GM21390 (cell line): Measurements from ENCODE around the gene SLC4A7.
"Not testable (repeated sequence)": the region's sequence is repeated elsewhere in the genome, so short reads cannot be mapped to it uniquely, and the experiment has no call there.

Experiments
- ATAC-seq: cut with Tn5 transposase; IDR thresholded peaks from one replicate; pipeline ENCODE4 v1.9.1; 2021; ENCODE audit not compliant: unreplicated experiment

Gene SLC4A7

DNA sequence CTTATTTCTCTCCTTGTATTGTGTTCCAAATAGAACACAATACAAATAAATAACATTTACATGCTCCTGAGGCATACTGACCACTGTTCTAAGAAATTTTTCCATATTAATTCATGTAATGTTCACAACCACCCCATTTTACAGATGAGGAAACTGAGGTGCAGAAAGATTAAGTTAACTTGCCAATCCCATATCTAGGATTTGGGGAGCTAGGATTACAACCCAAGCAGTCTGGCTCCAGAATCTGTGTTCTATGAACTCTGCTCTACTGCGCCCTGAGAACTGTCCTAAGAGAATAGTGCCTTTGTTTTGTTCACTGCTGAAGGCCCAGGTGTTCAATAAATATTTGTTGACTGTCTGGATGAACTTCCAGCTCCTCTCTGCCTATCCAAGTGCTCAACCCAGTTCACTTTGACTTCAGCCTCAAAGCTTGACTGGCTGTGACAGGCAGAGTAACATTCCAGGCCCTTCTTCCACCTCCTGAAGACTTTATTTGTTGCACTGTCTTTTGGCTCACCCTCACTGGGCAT lies 118.1 kb downstream of the SLC4A7 start:
- no peak for ATAC-seq

DNA sequence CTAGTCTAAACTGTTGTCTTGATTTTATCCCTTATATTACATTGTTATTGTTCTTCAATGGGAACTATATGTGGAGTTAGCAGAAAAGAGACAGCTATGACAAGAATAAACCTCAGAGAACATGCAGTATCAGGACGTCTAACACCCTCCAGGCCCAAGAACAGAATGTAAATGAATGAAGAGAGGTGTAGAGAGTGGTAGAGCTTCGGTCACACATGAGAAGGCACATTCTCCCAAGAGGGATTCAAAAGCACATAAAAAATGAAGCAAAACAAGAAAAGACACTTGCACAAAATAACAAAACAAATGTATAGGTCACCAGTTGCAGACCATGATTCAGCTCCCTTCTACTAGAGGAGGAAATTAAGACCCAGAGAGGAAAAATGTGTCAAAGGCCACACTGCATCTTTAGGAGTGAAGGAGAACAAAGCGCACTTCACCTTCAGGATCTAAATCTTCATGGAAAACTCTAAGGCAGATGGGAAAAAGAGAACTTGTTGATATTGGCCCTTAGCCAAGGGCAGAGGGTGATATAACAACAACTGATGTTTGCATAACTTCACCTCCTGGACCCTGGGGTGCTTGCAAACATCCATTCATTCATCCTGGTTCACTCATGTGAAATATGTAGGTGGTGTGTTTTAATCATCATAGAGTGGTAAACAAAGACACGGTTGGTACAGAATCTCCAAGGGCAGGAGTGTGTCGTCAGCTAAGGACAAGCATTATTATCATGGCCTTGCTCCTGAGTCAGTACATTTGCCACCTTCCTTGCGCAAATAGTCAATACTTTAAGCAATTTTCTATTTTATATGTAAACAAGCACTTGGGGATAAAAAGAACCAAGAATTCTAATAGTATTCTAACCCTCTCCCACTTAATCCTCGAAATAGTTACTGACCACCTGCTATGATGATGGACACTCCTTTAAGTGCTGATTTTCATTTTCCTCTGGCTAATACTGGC lies 123.8 kb downstream of the SLC4A7 start:
- ATAC-seq: peak; percentile 49

DNA sequence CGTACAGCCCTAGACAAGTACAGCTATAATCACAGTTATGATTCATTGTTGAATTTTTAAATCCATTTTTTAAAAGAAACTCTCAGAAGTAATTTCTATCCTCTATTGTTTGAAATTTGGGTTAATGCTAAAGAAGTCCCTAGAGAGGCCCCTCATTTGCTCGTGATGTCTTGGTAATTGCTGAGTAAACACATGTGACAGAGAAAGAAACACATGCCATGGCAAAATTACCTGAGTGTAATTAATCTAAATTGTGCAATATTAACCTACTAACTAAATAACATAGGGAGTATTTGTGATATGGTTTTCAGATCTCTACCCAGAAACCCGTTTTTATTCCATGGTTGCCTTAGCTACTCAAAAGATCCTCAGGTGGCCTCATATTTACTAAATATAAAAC lies 125.8 kb downstream of the SLC4A7 start:
- ATAC-seq: no peak

DNA sequence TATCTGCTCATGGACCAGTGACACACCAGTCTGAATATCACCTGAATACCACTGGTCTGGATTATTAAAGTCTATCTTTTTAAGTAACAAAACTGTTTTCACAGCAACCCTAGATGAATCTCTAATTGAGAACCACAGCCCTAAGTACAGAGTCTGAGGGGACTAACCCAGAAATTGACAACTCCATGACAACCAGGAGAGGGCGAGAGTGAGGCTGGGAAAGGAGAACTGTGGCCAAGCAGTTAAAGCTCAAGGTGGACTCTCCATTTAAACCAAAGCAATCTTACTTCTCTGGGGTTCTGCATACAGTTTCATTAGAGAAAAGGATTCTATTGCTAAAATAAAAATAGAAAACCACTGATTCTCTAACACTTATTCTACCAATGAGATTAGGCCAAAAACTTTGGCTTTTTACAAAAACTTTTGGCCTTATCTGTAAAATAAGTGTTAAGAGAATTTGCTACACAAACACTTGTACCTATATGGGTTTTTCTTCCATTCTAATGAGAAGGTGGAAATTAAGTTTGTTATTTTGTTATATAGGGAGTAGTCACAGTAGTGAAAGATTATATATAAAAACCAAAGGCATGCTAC lies 126.4 kb downstream of the SLC4A7 start:
- ATAC-seq: peak; percentile 88

DNA sequence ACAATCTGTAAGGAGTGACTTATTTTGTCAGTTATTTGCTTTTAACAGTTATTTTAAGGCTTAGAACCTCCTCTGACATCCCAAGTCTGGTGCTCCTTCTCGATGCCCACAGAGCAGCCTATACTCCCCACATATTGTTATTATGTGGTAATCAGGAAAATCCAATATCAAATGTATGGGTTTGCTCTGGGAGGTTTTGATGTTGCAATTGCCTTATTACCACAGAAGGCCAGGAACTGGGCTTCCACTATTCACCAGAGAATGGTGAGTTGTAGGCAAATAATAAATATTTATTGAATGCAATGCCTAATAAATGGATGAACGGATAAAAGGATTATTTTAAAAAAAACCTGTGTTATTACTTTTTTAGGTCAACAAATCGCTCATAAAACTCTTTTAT lies 127.2 kb downstream of the SLC4A7 start:
- ATAC-seq: no peak

DNA sequence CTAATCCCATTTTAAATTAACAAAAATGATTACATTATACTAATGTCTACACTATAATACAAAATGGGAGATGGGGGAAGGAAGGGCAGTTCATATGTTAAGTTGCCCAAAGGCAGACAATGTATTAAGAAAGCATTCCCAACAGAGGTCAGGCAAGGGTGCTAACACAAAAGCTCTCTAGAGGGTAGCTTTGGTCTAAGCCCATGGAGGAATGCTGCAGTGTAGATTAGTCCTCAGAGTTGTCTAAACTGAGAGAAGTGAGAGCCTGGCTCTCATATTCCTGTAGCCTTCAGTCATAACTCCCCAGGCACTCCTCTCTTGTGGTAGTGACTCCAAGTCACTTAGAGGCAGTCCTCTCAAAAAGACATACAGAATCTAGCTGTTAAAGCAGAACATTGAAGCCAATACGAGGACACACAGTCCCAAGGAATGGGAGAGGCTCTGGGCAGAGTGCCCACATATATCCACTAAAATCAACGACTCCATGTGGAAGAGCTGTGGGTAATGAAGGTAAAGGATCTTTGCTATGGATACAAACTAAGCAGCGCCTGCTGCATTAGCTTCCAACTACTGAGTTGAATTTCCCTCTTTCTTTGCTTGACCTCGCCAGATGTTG lies 129.5 kb downstream of the SLC4A7 start:
- no peak for ATAC-seq

DNA sequence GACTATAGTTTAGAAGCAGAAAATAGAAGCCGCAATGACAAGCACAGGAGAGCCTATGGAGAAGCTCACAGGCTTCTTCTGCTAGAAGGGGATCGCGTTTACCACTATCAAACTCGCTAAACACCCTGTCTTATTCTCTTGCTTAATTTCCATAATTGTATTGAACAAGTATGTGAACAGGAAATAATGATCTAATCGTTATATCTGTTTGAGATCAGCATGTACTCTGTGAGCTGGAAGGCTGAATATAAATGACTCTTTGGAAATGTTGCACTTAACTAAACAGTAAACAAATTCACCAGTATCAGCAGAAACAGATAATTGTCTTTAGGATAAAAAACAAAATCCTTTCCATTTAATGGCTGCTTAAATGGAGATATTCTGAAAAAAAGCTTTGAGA lies 130.0 kb downstream of the SLC4A7 start:
- ATAC-seq: no peak

DNA sequence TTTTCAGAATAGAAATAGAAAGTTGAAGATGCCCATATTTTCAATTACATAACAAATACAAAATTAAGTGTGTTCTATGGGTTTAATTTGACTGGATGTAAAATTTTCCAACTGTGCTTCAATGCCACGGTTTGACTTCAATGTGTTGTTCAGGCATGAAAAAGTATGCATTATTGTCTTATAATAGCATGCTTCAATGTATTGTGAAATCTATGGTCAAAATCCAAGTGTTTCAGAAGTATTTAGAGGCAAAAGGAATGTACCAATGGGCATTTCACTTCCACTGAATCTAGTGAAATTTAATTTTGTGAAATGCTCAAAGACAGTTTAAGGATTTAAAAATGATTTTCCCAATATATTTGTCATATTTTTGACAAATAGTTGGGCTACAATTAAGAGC lies 131.0 kb downstream of the SLC4A7 start:
- no peak for ATAC-seq

DNA sequence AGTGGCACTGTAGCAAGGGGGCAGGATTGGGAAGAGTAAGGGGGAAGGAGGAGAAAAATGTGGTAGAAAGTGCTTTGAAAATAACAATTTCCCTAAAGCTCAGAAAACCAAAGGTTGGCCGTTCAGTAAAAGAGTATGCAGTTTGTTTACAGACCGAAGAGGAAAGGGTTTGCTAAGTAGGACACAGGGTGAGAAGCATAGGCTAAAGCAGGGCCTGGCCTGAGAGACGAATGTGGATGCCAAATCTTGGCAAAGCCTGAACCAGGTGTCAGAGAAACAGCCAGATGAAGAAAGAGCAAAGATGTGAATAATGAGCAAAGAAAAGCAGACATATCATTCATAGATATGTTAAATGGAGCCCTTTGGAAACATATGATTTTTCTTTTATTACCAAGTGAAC lies 132.1 kb downstream of the SLC4A7 start:
- no peak for ATAC-seq

DNA sequence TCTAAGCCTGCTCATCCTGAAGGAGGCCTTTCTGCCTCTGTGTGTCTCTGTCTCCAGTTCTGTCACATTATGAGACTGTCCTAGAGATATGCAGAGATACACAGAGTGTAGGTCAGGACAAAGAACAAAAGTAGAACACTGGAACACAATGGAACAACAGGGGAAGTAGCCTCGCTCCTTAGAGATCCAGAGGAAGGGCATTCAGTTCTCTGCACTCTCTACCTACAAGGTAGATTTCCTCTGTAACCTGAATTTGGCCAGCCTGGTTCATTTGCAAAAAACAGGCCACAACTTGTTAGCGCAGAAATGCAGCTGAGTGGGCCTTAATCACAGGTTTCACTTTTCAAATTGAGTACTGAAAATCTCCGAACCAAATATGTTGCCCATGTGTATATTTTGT lies 134.4 kb downstream of the SLC4A7 start:
- ATAC-seq: peak; percentile 69

GRCh38 chr3:27345959-27346865 lies 138.0 kb downstream of the SLC4A7 start:
- no peak for ATAC-seq

GRCh38 chr3:27345493-27345892 lies 138.7 kb downstream of the SLC4A7 start:
- ATAC-seq: no peak

DNA sequence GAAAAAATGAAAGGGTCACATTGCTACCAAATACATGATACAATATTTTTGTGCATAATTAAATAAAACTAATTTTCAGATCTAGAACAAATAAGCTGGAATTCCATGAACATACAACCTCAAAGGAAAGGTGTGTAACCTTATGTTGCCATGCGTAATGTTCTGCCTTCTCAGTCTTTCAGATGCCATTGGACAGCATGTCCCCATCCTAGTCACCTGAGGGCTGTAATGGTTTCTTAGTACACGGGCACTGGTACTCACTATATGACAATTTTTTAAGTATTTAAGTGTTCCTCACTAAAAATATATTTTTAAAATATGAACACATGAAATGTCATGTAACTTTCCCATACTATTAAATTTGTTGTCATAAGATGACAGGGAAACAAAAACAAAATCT lies 139.1 kb downstream of the SLC4A7 start:
- no peak for ATAC-seq

GRCh38 chr3:27344192-27344591 lies 140.0 kb downstream of the SLC4A7 start:
- ATAC-seq: no peak

- no peak for ATAC-seq
These were observed 141.9 kb downstream of the SLC4A7 start for GRCh38 chr3:27342267-27342666.

- peak; percentile 90 for ATAC-seq
These were observed 143.7 kb downstream of the SLC4A7 start for GRCh38 chr3:27340534-27340933.

GRCh38 chr3:27335571-27335970 lies 148.6 kb downstream of the SLC4A7 start:
- ATAC-seq: no peak

- no peak for ATAC-seq
These were observed 150.3 kb downstream of the SLC4A7 start for GRCh38 chr3:27333843-27334242.

- ATAC-seq: not testable (repeated sequence)
These were observed 155.0 kb downstream of the SLC4A7 start for GRCh38 chr3:27328982-27329762.
